Aorta (tissue), 4 donors: ENCODE results near the gene CGREF1. TPM values are rescaled to one million over a fixed set of nuclear protein-coding genes. Genes with fewer than 3 reads are reported as not detected.

Source experiments
- polyA plus RNA-seq, 2 donors: library from polyadenylated mRNA; stranded (reverse); fragments of 200-250 nt; gene quantifications; one replicate each; pipeline ENCODE4 v1.2.3, GENCODE V29; 2013
- total RNA-seq, 2 donors: library from RNA; stranded (reverse); fragmentation: NEBNext Ultra II Directional; extraction: Animal tissue kit (Norgen Biotek cat#: 25700); gene quantifications; one replicate each; pipeline ENCODE4 v1.2.1, GENCODE V29; 2021
- donor health status: healthy with polysubstance abuse.
- donor health status: Bipolar disorder and iron deficiency.
- donor health status: DM: no; HTN: no; CAD: no.
- donor health status: DM: yes; HTN: yes; CAD: no.

CGREF1 gene
- total and polyA plus RNA-seq, 4 donors = 5.8 to 8.6 (median 7.5) TPM

Other genes with a start within 250 kb of the CGREF1 start
- 10 to 100 TPM; 15.9 to 16.1 TPM for gene MAPRE3, start 148.5 kb downstream of the CGREF1 start, total RNA-seq
- 10 to 100 TPM in 1 of 2 donors, 1 to 10 TPM in 1; 7.9 to 26.7 TPM for gene MAPRE3, start 148.5 kb downstream of the CGREF1 start, polyA plus RNA-seq
- gene TMEM214, start 86.2 kb downstream of the CGREF1 start, total RNA-seq = 100 to 1,000 TPM in 1 of 2 donors, 10 to 100 TPM in 1; 96.4 to 106 TPM
- gene TMEM214, start 86.2 kb downstream of the CGREF1 start, polyA plus RNA-seq = 10 to 100 TPM; 30.2 to 93.3 TPM
- 10 to 100 TPM; 14.3 to 15.0 TPM for gene AGBL5, start 67.5 kb downstream of the CGREF1 start, total RNA-seq
- 10 to 100 TPM; 11.5 to 16.7 TPM for gene AGBL5, start 67.5 kb downstream of the CGREF1 start, polyA plus RNA-seq
- gene OST4, start 47.5 kb downstream of the CGREF1 start, total RNA-seq = 100 to 1,000 TPM; 219 to 260 TPM
- gene OST4, start 47.5 kb downstream of the CGREF1 start, polyA plus RNA-seq = 100 to 1,000 TPM; 531 to 750 TPM
- 100 to 1,000 TPM; 180 to 200 TPM for gene EMILIN1, start 40.5 kb downstream of the CGREF1 start, total RNA-seq
- 100 to 1,000 TPM in 1 of 2 donors, 10 to 100 TPM in 1; 50.0 to 249 TPM for gene EMILIN1, start 40.5 kb downstream of the CGREF1 start, polyA plus RNA-seq
- 1 to 10 TPM; 3.4 to 5.1 TPM for gene KHK, start 32.4 kb downstream of the CGREF1 start, total RNA-seq
- 10 to 100 TPM in 1 of 2 donors, 1 to 10 TPM in 1; 6.0 to 38.7 TPM for gene KHK, start 32.4 kb downstream of the CGREF1 start, polyA plus RNA-seq
- under 1 TPM in 1 of 2 donors, not detected in 1; 0.90 TPM for gene ABHD1, start 4.7 kb upstream of the CGREF1 start, total RNA-seq
- under 1 TPM in 1 of 2 donors, not detected in 1; 0.08 TPM for gene ABHD1, start 4.7 kb upstream of the CGREF1 start, polyA plus RNA-seq
- 10 to 100 TPM; 42.1 to 48.1 TPM for gene PREB, start 15.5 kb upstream of the CGREF1 start, total RNA-seq
- gene PREB, start 15.5 kb upstream of the CGREF1 start, polyA plus RNA-seq = 10 to 100 TPM; 24.9 to 46.3 TPM
- not detected for gene PRR30, start 20.3 kb upstream of the CGREF1 start, total RNA-seq
- not detected for gene PRR30, start 20.3 kb upstream of the CGREF1 start, polyA plus RNA-seq
- gene TCF23, start 29.9 kb upstream of the CGREF1 start, total RNA-seq = 1 to 10 TPM in 1 of 2 donors, under 1 TPM in 1; 0.39 to 1.1 TPM
- gene TCF23, start 29.9 kb upstream of the CGREF1 start, polyA plus RNA-seq = not detected
- gene ATRAID, start 92.9 kb upstream of the CGREF1 start, total RNA-seq = 10 to 100 TPM; 66.9 to 93.8 TPM
- gene ATRAID, start 92.9 kb upstream of the CGREF1 start, polyA plus RNA-seq = 100 to 1,000 TPM; 144 to 176 TPM
- 10 to 100 TPM; 17.9 to 21.3 TPM for gene SLC5A6, start 93.1 kb upstream of the CGREF1 start, total RNA-seq
- gene SLC5A6, start 93.1 kb upstream of the CGREF1 start, polyA plus RNA-seq = 10 to 100 TPM; 16.4 to 24.7 TPM
- gene CAD, start 98.2 kb upstream of the CGREF1 start, total RNA-seq = 10 to 100 TPM; 19.5 to 29.7 TPM
- gene CAD, start 98.2 kb upstream of the CGREF1 start, polyA plus RNA-seq = 10 to 100 TPM in 1 of 2 donors, 1 to 10 TPM in 1; 6.9 to 16.9 TPM
- gene SLC30A3, start 143.9 kb upstream of the CGREF1 start, total RNA-seq = 1 to 10 TPM in 1 of 2 donors, under 1 TPM in 1; 0.78 to 1.8 TPM
- gene SLC30A3, start 143.9 kb upstream of the CGREF1 start, polyA plus RNA-seq = 10 to 100 TPM in 1 of 2 donors, 1 to 10 TPM in 1; 4.0 to 20.2 TPM
- not detected for gene DNAJC5G, start 156.3 kb upstream of the CGREF1 start, total RNA-seq
- gene DNAJC5G, start 156.3 kb upstream of the CGREF1 start, polyA plus RNA-seq = 1 to 10 TPM; 2.3 TPM
- under 1 TPM; 0.18 to 0.39 TPM for gene TRIM54, start 163.3 kb upstream of the CGREF1 start, total RNA-seq
- 1 to 10 TPM; 1.4 to 5.0 TPM for gene TRIM54, start 163.3 kb upstream of the CGREF1 start, polyA plus RNA-seq
- 1 to 10 TPM; 1.2 to 2.2 TPM for gene UCN, start 189.3 kb upstream of the CGREF1 start, total RNA-seq
- 1 to 10 TPM in 1 of 2 donors, not detected in 1; 1.3 TPM for gene UCN, start 189.3 kb upstream of the CGREF1 start, polyA plus RNA-seq
- 10 to 100 TPM; 49.9 to 68.7 TPM for gene MPV17, start 204.0 kb upstream of the CGREF1 start, total RNA-seq
- gene MPV17, start 204.0 kb upstream of the CGREF1 start, polyA plus RNA-seq = 10 to 100 TPM; 47.5 to 80.6 TPM
- gene GTF3C2, start 237.6 kb upstream of the CGREF1 start, total RNA-seq = 10 to 100 TPM; 42.7 to 60.9 TPM
- 10 to 100 TPM; 17.0 to 20.3 TPM for gene GTF3C2, start 237.6 kb upstream of the CGREF1 start, polyA plus RNA-seq